NT2/D1 (cell line): ENCODE results near the gene CCDC57.

Experiments
- SUZ12 ChIP-seq: IDR thresholded peaks from 2 replicates; pipeline ENCODE4 v1.6.1; 2011; ENCODE audit not compliant: insufficient read length, insufficient read depth; ENCODE audit errors: extremely low read depth
- ZNF274 ChIP-seq: IDR thresholded peaks from 2 replicates; pipeline ENCODE4 v1.6.1; 2011; ENCODE audit warnings: mild to moderate bottlenecking, low read depth, low read length

DNA sequence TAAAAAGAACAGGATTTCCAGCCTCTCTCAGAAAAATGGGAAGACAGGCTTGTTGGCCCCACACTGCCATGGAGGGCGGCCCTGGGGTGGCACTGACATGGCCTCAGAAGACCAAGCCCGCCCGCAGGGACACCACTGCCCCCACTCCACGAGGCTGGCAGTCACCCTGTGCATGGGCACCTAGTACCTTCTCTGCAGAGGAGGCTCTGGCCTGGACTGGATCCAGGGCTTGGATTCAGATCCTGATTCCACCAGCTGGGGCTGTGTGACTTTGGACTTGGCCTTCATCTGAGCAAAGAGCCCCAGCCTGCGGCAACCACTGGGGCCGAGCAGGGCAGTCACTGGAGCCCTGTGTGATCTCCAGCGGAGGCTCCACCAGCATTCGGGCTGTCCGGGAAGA lies 97.8 kb downstream of the CCDC57 start:
- TF ChIP-seq ZNF274 = no peak
- TF ChIP-seq SUZ12 = no peak
